CD4-positive, alpha-beta memory T cell (primary cell): ENCODE measurements around the gene CYS1. TPM values are rescaled to one million over a fixed set of nuclear protein-coding genes. Genes with fewer than 3 reads are reported as not detected.
"Not testable (repeated sequence)": the region's sequence is repeated elsewhere in the genome, so short reads cannot be mapped to it uniquely, and the experiment has no call there.

Experiments used
- CTCF ChIA-PET: fragments of 350-600 bp; sonication (Branson Sonifier 250); formaldehyde crosslinking; loops from one replicate; lab custom pipeline; 2021; ENCODE audit warnings: inconsistent platforms; ENCODE audit not compliant: partially characterized antibody; lab: Charles Lee
- POLR2A ChIA-PET: fragments of 350-600 bp; sonication (Branson Sonifier 250); formaldehyde crosslinking; loops from one replicate; lab custom pipeline; 2021; ENCODE audit not compliant: partially characterized antibody; lab: Charles Lee
- DNase-seq, 5 donors: peaks; one replicate each; pipeline versions ENCODE4 v3.0.0 to v3.0.0-alpha.2; 2020 to 2022; ENCODE audit warnings: mixed read lengths in 1 of 5
- H3K27ac ChIP-seq: one replicate; pipeline ENCODE4 v1.7.0; 2013; ENCODE audit warnings: low read depth, low read length
- H3K27me3 ChIP-seq: 2 replicates; pipeline ENCODE4 v1.7.0; 2013; ENCODE audit warnings: mild to moderate bottlenecking, low read length, moderate library complexity; ENCODE audit not compliant: insufficient read depth
- H3K36me3 ChIP-seq: 2 replicates; pipeline ENCODE4 v1.7.0; 2013; ENCODE audit warnings: mild to moderate bottlenecking, low read length, moderate library complexity; ENCODE audit not compliant: insufficient read depth
- H3K4me1 ChIP-seq: 2 replicates; pipeline ENCODE4 v1.7.0; 2013; ENCODE audit warnings: mild to moderate bottlenecking, low read length, moderate library complexity; ENCODE audit not compliant: insufficient read depth
- H3K4me3 ChIP-seq, 2 donors: one replicate each; pipeline ENCODE4 v1.7.0; 2013; ENCODE audit warnings: low read length in 2 of 2, mild to moderate bottlenecking in 1 of 2
- H3K9me3 ChIP-seq, 2 donors: one replicate each; pipeline ENCODE4 v1.7.0; 2013; ENCODE audit warnings: low read length in 2 of 2, control low read depth in 1 of 2; ENCODE audit not compliant: control insufficient read depth in 1 of 2
- H3K27ac Mint-ChIP-seq, 7 donors: one replicate each; pipeline ENCODE4 v1.8.0; 2020 to 2021; ENCODE audit warnings: mixed read lengths in 7 of 7, mild to moderate bottlenecking in 6 of 7, inconsistent platforms in 3 of 7, moderate library complexity in 3 of 7
- H3K27me3 Mint-ChIP-seq, 2 donors: one replicate each; pipeline ENCODE4 v1.8.0; 2020 to 2021; ENCODE audit warnings: mixed read lengths in 2 of 2
- H3K36me3 Mint-ChIP-seq, 2 donors: one replicate each; pipeline ENCODE4 v1.8.0; 2020 to 2021; ENCODE audit warnings: mixed read lengths in 2 of 2, inconsistent platforms in 1 of 2, mild to moderate bottlenecking in 1 of 2
- H3K4me1 Mint-ChIP-seq, 4 donors: one replicate each; pipeline ENCODE4 v1.8.0; 2020 to 2021; ENCODE audit warnings: mixed read lengths in 4 of 4, mild to moderate bottlenecking in 1 of 4
- H3K4me3 Mint-ChIP-seq, 8 donors: one replicate each; pipeline ENCODE4 v1.8.0; 2020 to 2021; ENCODE audit warnings: mixed read lengths in 8 of 8, mild to moderate bottlenecking in 7 of 8, moderate library complexity in 6 of 8, inconsistent platforms in 3 of 8
- H3K9me3 Mint-ChIP-seq, 8 donors: one replicate each; pipeline ENCODE4 v1.8.0; 2020 to 2021; ENCODE audit warnings: mixed read lengths in 8 of 8, mild to moderate bottlenecking in 5 of 8, inconsistent platforms in 3 of 8, moderate library complexity in 1 of 8
- intact Hi-C: fragments of 100-400 bp; cut with micrococcal nuclease; formaldehyde crosslinking; loops from one replicate; pipeline ENCODE4 v1.15.1; 2023
- polyA plus RNA-seq, 2 donors: library from polyadenylated mRNA; unstranded; fragments of 300-500 nt; fragmentation: Illumina TruSeq; gene quantifications; one replicate each; pipeline ENCODE4 v1.2.3, GENCODE V29; 2021
- total RNA-seq, 2 experiments: library from RNA; stranded (reverse); gene quantifications; one replicate each; pipeline ENCODE4 v1.2.3, GENCODE V29; 2021

CYS1 gene
- total and polyA plus RNA-seq, 4 experiments from 2014 or later: not detected

GRCh38 chr2:10034333-10035052, 45.7 kb downstream of the CYS1 start:
- no peaks in the 10 kb centered on the region for H3K36me3 ChIP-seq
- intact Hi-C loops: no loop called here
- Mint-ChIP-seq H3K9me3 (no peaks in the 10 kb centered on the region), H3K27me3 (no peaks in the 10 kb centered on the region), H3K4me3 (peak overlapping the region in 1 of 8 donors; percentile 43), H3K27ac (peak overlapping the region in 3 of 7 donors; percentile 32 to 69 (median 52)), H3K4me1 (peaks cover 16 to 36% (median 20%) of the 10 kb centered on the region in 4 donors), H3K36me3 (no peaks in the 10 kb centered on the region)
- H3K27ac ChIP-seq: no peak overlapping the region
- H3K9me3 ChIP-seq: no peaks in the 10 kb centered on the region
- ChIA-PET CTCF (interaction anchor here (1.0 to 6.0 kb wide), 6 partner anchors 10 to 50 kb away, joined by 3 to 53 read pairs (median 4); partner anchors contain the start of gene KLF11), POLR2A (interaction anchor here (0.7 to 3.4 kb wide), 4 partner anchors 10 to 225 kb away, joined by 3 to 12 read pairs (median 4); partner anchors contain the start of gene KLF11)
- no peak for DNase-seq
- no peaks in the 10 kb centered on the region for H3K27me3 ChIP-seq
- no peak overlapping the region for H3K4me3 ChIP-seq
- H3K4me1 ChIP-seq: peaks cover 35% of the 10 kb centered on the region

GRCh38 chr2:10033251-10034006, 46.8 kb downstream of the CYS1 start:
- ChIA-PET CTCF (interaction anchor here (1.0 to 6.0 kb wide), 2 partner anchors 14 to 49 kb away, joined by 3 to 53 read pairs; no protein-coding TSS in a partner anchor), POLR2A (interaction anchor here (3.4 kb wide), 1 partner anchor 11 kb away, joined by 12 read pairs; the partner anchor contains the start of gene KLF11)
- H3K36me3 Mint-ChIP-seq: no peaks in the 10 kb centered on the region
- Histone ChIP-seq H3K27me3 (no peaks in the 10 kb centered on the region), H3K36me3 (no peaks in the 10 kb centered on the region), H3K27ac (no peak overlapping the region), H3K4me3 (no peak overlapping the region), H3K4me1 (peaks cover 45% of the 10 kb centered on the region), H3K9me3 (no peaks in the 10 kb centered on the region)
- no peaks in the 10 kb centered on the region for H3K9me3 Mint-ChIP-seq
- intact Hi-C loops: no loop called here
- DNase-seq: no peak
- no peak overlapping the region for H3K4me3 Mint-ChIP-seq
- no peaks in the 10 kb centered on the region for H3K27me3 Mint-ChIP-seq
- no peak overlapping the region for H3K27ac Mint-ChIP-seq
- peaks cover 16 to 47% (median 27%) of the 10 kb centered on the region in 4 donors for H3K4me1 Mint-ChIP-seq

GRCh38 chr2:10032746-10033105, 47.5 kb downstream of the CYS1 start:
- H3K27ac Mint-ChIP-seq: no peak overlapping the region
- no peak overlapping the region for H3K4me3 Mint-ChIP-seq
- H3K4me1 ChIP-seq: peaks cover 52% of the 10 kb centered on the region

GRCh38 chr2:10031886-10032745, 48.1 kb downstream of the CYS1 start:
- Mint-ChIP-seq H3K9me3 (no peaks in the 10 kb centered on the region), H3K4me3 (no peak overlapping the region), H3K4me1 (peaks cover 16 to 54% (median 33%) of the 10 kb centered on the region in 4 donors), H3K27me3 (no peaks in the 10 kb centered on the region), H3K36me3 (no peaks in the 10 kb centered on the region), H3K27ac (peak overlapping the region in 1 of 7 donors; percentile 83)
- H3K27ac ChIP-seq: no peak overlapping the region
- no peak overlapping the region for H3K4me3 ChIP-seq
- no peak for DNase-seq
- intact Hi-C loops: no loop called here
- no peaks in the 10 kb centered on the region for H3K27me3 ChIP-seq
- ChIA-PET POLR2A (no interaction called here), CTCF (interaction anchor here (5.1 to 6.0 kb wide), 2 partner anchors 16 to 47 kb away, joined by 35 to 53 read pairs; no protein-coding TSS in a partner anchor)
- H3K9me3 ChIP-seq: no peaks in the 10 kb centered on the region
- peaks cover 53% of the 10 kb centered on the region for H3K4me1 ChIP-seq
- H3K36me3 ChIP-seq: no peaks in the 10 kb centered on the region

More at GRCh38 chr2:10032746-10033105, 47.5 kb downstream of the CYS1 start:
- Mint-ChIP-seq H3K36me3 (no peaks in the 10 kb centered on the region), H3K9me3 (no peaks in the 10 kb centered on the region), H3K4me1 (peaks cover 16 to 54% (median 33%) of the 10 kb centered on the region in 4 donors), H3K27me3 (no peaks in the 10 kb centered on the region)
- no peak for DNase-seq
- POLR2A ChIA-PET: interaction anchor here (3.4 kb wide), 1 partner anchor 11 kb away, joined by 12 read pairs; the partner anchor contains the start of gene KLF11
- Histone ChIP-seq H3K36me3 (no peaks in the 10 kb centered on the region), H3K27ac (no peak overlapping the region), H3K9me3 (no peaks in the 10 kb centered on the region), H3K4me3 (no peak overlapping the region), H3K27me3 (no peaks in the 10 kb centered on the region)
- CTCF ChIA-PET: interaction anchor here (1.0 to 6.0 kb wide), 2 partner anchors 15 to 48 kb away, joined by 3 to 53 read pairs; no protein-coding TSS in a partner anchor
- intact Hi-C loops: no loop called here

- intact Hi-C loops, H3K9me3 Mint-ChIP-seq, H3K36me3 ChIP-seq, H3K27me3 ChIP-seq, H3K4me3 Mint-ChIP-seq, H3K27me3 Mint-ChIP-seq, H3K9me3 ChIP-seq, H3K36me3 Mint-ChIP-seq, H3K27ac ChIP-seq, DNase-seq, POLR2A ChIA-PET, H3K4me3 ChIP-seq: not testable (repeated sequence)
- Mint-ChIP-seq H3K27ac (peak overlapping the region in 3 of 7 donors; percentile 35 to 66 (median 39)), H3K4me1 (peaks cover 14 to 48% (median 33%) of the 10 kb centered on the region in 4 donors)
- CTCF ChIA-PET: interaction anchor here (5.1 kb wide), 1 partner anchor 46 kb away, joined by 35 read pairs; no protein-coding TSS in a partner anchor
- H3K4me1 ChIP-seq: peaks cover 46% of the 10 kb centered on the region
Measured at GRCh38 chr2:10030798-10031197, 49.4 kb downstream of the CYS1 start.

GRCh38 chr2:10030311-10030736, 49.9 kb downstream of the CYS1 start:
- H3K4me1 Mint-ChIP-seq: peaks cover 11 to 44% (median 29%) of the 10 kb centered on the region in 4 donors
- POLR2A ChIA-PET: no interaction called here

More at GRCh38 chr2:10030311-10030736, 49.9 kb downstream of the CYS1 start:
- DNase-seq: no peak
- H3K27ac Mint-ChIP-seq: peak overlapping the region in 2 of 7 donors; percentile 39 to 47
- H3K4me3 Mint-ChIP-seq: peak overlapping the region in 5 of 8 donors; percentile 22 to 75 (median 64)
- Histone ChIP-seq H3K9me3 (no peaks in the 10 kb centered on the region), H3K36me3 (no peaks in the 10 kb centered on the region), H3K27me3 (no peaks in the 10 kb centered on the region), H3K4me1 (peaks cover 41% of the 10 kb centered on the region), H3K4me3 (peak overlapping the region in 1 of 2 donors; percentile 3), H3K27ac (no peak overlapping the region)
- H3K36me3 Mint-ChIP-seq: no peaks in the 10 kb centered on the region
- intact Hi-C loops: no loop called here
- H3K9me3 Mint-ChIP-seq: no peaks in the 10 kb centered on the region
- CTCF ChIA-PET: interaction anchor here (5.1 kb wide), 1 partner anchor 45 kb away, joined by 35 read pairs; no protein-coding TSS in a partner anchor
- H3K27me3 Mint-ChIP-seq: no peaks in the 10 kb centered on the region
